Kidney (tissue), 14 donors: Measurements from ENCODE around the gene GLIS1. TPM values are rescaled to one million over a fixed set of nuclear protein-coding genes. Genes with fewer than 3 reads are reported as not detected.
"Not testable (repeated sequence)": the region's sequence is repeated elsewhere in the genome, so short reads cannot be mapped to it uniquely, and the experiment has no call there.

Experiments used
- DNase-seq, 5 donors: peaks; one replicate each; pipeline ENCODE4 v3.0.0-alpha.2; 2013 to 2020
- FAIRE-seq: peaks from 2 replicates; lab custom pipeline; 2012; peaks lifted over from hg19 to GRCh38; lab: Jason Lieb, UNC
- H3K27ac ChIP-seq, 2 donors: one replicate each; pipeline ENCODE4 v1.7.0; 2013; ENCODE audit warnings: low read depth in 2 of 2, low read length in 2 of 2, inconsistent platforms in 1 of 2
- H3K27me3 ChIP-seq: one replicate; pipeline ENCODE4 v1.7.1; 2013; ENCODE audit warnings: low read length, inconsistent platforms; ENCODE audit not compliant: control insufficient read depth, insufficient read depth
- H3K36me3 ChIP-seq, 3 donors: one replicate each; pipeline versions ENCODE4 v1.7.0 to v1.7.1; 2013; ENCODE audit warnings: low read length in 3 of 3, control low read depth in 1 of 3, inconsistent platforms in 1 of 3; ENCODE audit not compliant: insufficient read depth in 3 of 3, control insufficient read depth in 2 of 3
- H3K4me1 ChIP-seq, 3 donors: one replicate each; pipeline versions ENCODE4 v1.7.0 to v1.7.1; 2013; ENCODE audit warnings: low read length in 3 of 3, inconsistent platforms in 1 of 3, low read depth in 1 of 3; ENCODE audit not compliant: control insufficient read depth in 2 of 3, insufficient read depth in 2 of 3
- H3K4me3 ChIP-seq, 3 donors: one replicate each; pipeline versions ENCODE4 v1.7.0 to v1.8.1; 2013; ENCODE audit warnings: low read length in 3 of 3, control low read depth in 1 of 3, inconsistent platforms in 1 of 3
- H3K9ac ChIP-seq, 3 donors: one replicate each; pipeline versions ENCODE4 v1.7.0 to v1.7.1; 2013; ENCODE audit warnings: low read length in 3 of 3, control low read depth in 1 of 3, inconsistent platforms in 1 of 3
- H3K9me3 ChIP-seq, 3 donors: one replicate each; pipeline versions ENCODE4 v1.7.0 to v1.7.1; 2013; ENCODE audit warnings: low read length in 3 of 3, control low read depth in 1 of 3, inconsistent platforms in 1 of 3; ENCODE audit not compliant: control insufficient read depth in 2 of 3, insufficient read depth in 1 of 3
- CTCF ChIP-seq: IDR thresholded peaks from 3 replicates; pipeline ENCODE4 v1.5.1; 2012; ENCODE audit warnings: mild to moderate bottlenecking, moderate library complexity, borderline replicate concordance; ENCODE audit not compliant: insufficient read depth; ENCODE audit errors: extremely low read depth
- intact Hi-C: fragments of 100-400 bp; cut with DNase I; formaldehyde crosslinking; loops from one replicate; pipeline ENCODE4 v1.11.1; 2022
- polyA plus RNA-seq: library from polyadenylated mRNA; stranded (reverse); fragments of 350-450 nt; fragmentation: Illumina TruSeq; extraction: RNeasy Lipid Tissue Mini Kit (QIAGEN cat#74804); gene quantifications from one replicate; pipeline ENCODE4 v1.2.3, GENCODE V29; 2014; ENCODE audit warnings: low read depth, low replicate concordance; ENCODE audit not compliant: insufficient read depth
- total RNA-seq: library from RNA; stranded (reverse); fragmentation: NEBNext Ultra II Directional; extraction: Animal tissue kit (Norgen Biotek cat#: 25700); gene quantifications from one replicate; pipeline ENCODE4 v1.2.1, GENCODE V29; 2021
- donor health status: control.
- donor health status: control.
- donor health status: control.
- donor health status: control.
- donor health status: control.
- donor health status: DM: yes; HTN: yes; CAD: no.
- donor health status: Normal renal cell carcinoma (clear cell type).

Gene GLIS1
- total and polyA plus RNA-seq, 2 donors from 2014 or later = 3.3 to 3.7 TPM

DNA sequence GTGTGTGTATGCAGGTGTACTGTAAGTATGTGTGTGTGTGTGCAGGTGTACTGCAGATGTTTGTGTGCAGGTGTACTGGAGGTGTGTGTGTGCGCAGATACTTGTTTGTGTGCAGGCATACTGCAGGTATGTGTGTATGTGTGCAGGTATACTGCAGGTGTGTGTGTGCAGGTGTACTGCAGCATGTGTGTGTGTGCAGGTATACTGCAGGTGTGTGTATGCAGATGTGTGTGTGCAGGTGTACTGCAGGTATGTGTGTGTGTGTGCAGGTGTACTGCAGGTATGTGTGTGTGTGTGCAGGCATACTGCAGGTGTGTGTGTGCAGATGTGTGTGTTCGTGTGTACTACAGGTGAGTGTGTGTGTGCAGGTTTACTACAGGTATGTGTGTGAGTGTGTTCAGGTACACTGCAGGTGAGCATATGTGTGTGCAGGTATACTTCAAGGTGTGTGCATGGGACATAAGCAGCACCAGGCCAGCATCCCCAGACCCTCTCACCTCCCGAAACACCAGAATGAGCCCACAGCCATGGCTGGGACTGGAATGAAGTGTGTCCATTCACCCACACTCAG lies 182.2 kb downstream of the GLIS1 start:
- Histone ChIP-seq H3K4me1 (peaks cover 0 to 4% (median 0%) of the 10 kb centered on the region in 3 donors), H3K36me3 (peaks cover 0 to 3% (median 3%) of the 10 kb centered on the region in 3 donors), H3K9ac (no peak overlapping the region), H3K9me3 (peaks cover 0 to 3% (median 0%) of the 10 kb centered on the region in 3 donors), H3K27me3 (no peaks in the 10 kb centered on the region), H3K27ac (no peak overlapping the region), H3K4me3 (no peak overlapping the region)
- peak in 2 of 5 donors; percentile 3 to 20 for DNase-seq
- FAIRE-seq = no peak
- TF ChIP-seq CTCF = no peak
- intact Hi-C loops = no loop called here

GRCh38 chr1:53555620-53556326 lies 183.2 kb downstream of the GLIS1 start:
- peak overlapping the region in 1 of 3 donors; percentile 13 for H3K4me3 ChIP-seq
- DNase-seq, H3K27me3 ChIP-seq, FAIRE-seq, H3K9ac ChIP-seq, H3K36me3 ChIP-seq, H3K4me1 ChIP-seq, intact Hi-C loops, H3K27ac ChIP-seq, H3K9me3 ChIP-seq: not testable (repeated sequence)

GRCh38 chr1:53554592-53555305 lies 184.2 kb downstream of the GLIS1 start:
- DNase-seq = peak in 2 of 5 donors; percentile 24 to 56
- Histone ChIP-seq H3K27ac (no peak overlapping the region), H3K9me3 (peaks cover 0 to 3% (median 0%) of the 10 kb centered on the region in 3 donors), H3K27me3 (no peaks in the 10 kb centered on the region), H3K4me3 (no peak overlapping the region), H3K9ac (no peak overlapping the region), H3K4me1 (peaks cover 0 to 4% (median 0%) of the 10 kb centered on the region in 3 donors), H3K36me3 (peaks cover 0 to 3% (median 3%) of the 10 kb centered on the region in 3 donors)
- intact Hi-C loops = no loop called here
- TF ChIP-seq CTCF = no peak
- no peak for FAIRE-seq
